Calu3 (cell line): ENCODE data around the gene C20orf202. TPM values are rescaled to one million over a fixed set of nuclear protein-coding genes. Genes with fewer than 3 reads are reported as not detected.

Experiments used
- BruUV-seq: library from RNA; stranded (reverse); fragments of 400-500 nt; replicated peaks from 2 replicates; lab custom pipeline; 2021; lab: Mats Ljungman, UMichigan
- CTCF ChIA-PET: fragments of 300-600 bp; sonication (Branson Sonifier 250); formaldehyde crosslinking; loops from one replicate; lab custom pipeline; 2022; ENCODE audit warnings: antibody characterized with exemption; lab: Charles Lee
- DNase-seq: peaks from one replicate; pipeline ENCODE4 v3.0.0; 2022
- H3K27ac Mint-ChIP-seq: one replicate; pipeline ENCODE4 v1.8.0; 2022; ENCODE audit warnings: mixed read lengths; ENCODE audit not compliant: unreplicated experiment
- H3K27me3 Mint-ChIP-seq: one replicate; pipeline ENCODE4 v1.8.0; 2022; ENCODE audit warnings: mixed read lengths; ENCODE audit not compliant: unreplicated experiment
- H3K36me3 Mint-ChIP-seq: one replicate; pipeline ENCODE4 v1.8.0; 2022; ENCODE audit warnings: mild to moderate bottlenecking, moderate library complexity, mixed read lengths; ENCODE audit not compliant: insufficient read depth, unreplicated experiment
- H3K4me1 Mint-ChIP-seq: one replicate; pipeline ENCODE4 v1.8.0; 2022; ENCODE audit warnings: mild to moderate bottlenecking, low read depth, mixed read lengths; ENCODE audit not compliant: unreplicated experiment
- H3K4me3 Mint-ChIP-seq: one replicate; pipeline ENCODE4 v1.8.0; 2022; ENCODE audit warnings: mild to moderate bottlenecking, low read depth, moderate library complexity, mixed read lengths; ENCODE audit not compliant: unreplicated experiment
- H3K9me3 Mint-ChIP-seq: one replicate; pipeline ENCODE4 v1.8.0; 2022; ENCODE audit warnings: low read depth, mixed read lengths; ENCODE audit not compliant: unreplicated experiment
- intact Hi-C: fragments of 100-400 bp; cut with micrococcal nuclease; formaldehyde crosslinking; loops from one replicate; pipeline ENCODE4 v1.10.0; 2022; ENCODE audit not compliant: unreplicated experiment
- total RNA-seq: library from RNA; stranded (reverse); gene quantifications from 2 replicates; pipeline ENCODE4 v1.2.3, GENCODE V29; 2022
- TF ChIP-seq, protein P1 (sequence below): fragments of 200-600 bp; IDR thresholded peaks from one replicate; pipeline ENCODE4 v1.8.0; 2022; ENCODE audit warnings: antibody characterized with exemption; ENCODE audit not compliant: unreplicated experiment

The C20orf202 gene
- total RNA-seq, 1 experiment from 2014 or later, result not detected

DNA sequence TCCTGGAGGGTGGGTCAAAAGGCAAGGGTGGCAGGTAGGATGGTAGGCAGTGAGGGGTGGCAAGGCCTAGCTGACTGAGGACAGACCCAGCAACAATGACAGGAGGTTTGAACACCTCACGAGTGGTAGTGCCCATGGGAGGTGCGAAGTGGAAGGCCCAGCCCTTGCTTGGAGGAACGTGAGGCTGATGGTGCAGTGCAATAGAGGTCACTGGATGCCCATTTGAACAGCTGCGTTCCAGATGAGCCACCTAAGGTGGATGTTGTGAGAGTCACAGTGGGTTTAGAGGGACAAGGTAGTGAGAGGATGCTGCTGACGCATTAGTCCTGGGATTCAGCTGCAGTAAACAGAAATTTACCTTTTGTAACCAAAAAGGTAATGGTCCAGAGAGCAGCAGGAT is 34.0 kb upstream of the C20orf202 start:
- CTCF ChIA-PET, result no interaction called here
- H3K27me3 Mint-ChIP-seq, result no peaks in the 10 kb centered on the region
- peaks cover 20% of the 10 kb centered on the region for H3K36me3 Mint-ChIP-seq
- intact Hi-C loops, result no loop called here
- H3K9me3 Mint-ChIP-seq, result no peaks in the 10 kb centered on the region
- TF ChIP-seq, protein P1, sequence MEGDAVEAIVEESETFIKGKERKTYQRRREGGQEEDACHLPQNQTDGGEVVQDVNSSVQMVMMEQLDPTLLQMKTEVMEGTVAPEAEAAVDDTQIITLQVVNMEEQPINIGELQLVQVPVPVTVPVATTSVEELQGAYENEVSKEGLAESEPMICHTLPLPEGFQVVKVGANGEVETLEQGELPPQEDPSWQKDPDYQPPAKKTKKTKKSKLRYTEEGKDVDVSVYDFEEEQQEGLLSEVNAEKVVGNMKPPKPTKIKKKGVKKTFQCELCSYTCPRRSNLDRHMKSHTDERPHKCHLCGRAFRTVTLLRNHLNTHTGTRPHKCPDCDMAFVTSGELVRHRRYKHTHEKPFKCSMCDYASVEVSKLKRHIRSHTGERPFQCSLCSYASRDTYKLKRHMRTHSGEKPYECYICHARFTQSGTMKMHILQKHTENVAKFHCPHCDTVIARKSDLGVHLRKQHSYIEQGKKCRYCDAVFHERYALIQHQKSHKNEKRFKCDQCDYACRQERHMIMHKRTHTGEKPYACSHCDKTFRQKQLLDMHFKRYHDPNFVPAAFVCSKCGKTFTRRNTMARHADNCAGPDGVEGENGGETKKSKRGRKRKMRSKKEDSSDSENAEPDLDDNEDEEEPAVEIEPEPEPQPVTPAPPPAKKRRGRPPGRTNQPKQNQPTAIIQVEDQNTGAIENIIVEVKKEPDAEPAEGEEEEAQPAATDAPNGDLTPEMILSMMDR, result no peak
- no peaks in the 10 kb centered on the region for H3K4me1 Mint-ChIP-seq
- no peak for DNase-seq
- no peak overlapping the region for H3K4me3 Mint-ChIP-seq
- BruUV-seq, result no TSS peak
- no peak overlapping the region for H3K27ac Mint-ChIP-seq

DNA sequence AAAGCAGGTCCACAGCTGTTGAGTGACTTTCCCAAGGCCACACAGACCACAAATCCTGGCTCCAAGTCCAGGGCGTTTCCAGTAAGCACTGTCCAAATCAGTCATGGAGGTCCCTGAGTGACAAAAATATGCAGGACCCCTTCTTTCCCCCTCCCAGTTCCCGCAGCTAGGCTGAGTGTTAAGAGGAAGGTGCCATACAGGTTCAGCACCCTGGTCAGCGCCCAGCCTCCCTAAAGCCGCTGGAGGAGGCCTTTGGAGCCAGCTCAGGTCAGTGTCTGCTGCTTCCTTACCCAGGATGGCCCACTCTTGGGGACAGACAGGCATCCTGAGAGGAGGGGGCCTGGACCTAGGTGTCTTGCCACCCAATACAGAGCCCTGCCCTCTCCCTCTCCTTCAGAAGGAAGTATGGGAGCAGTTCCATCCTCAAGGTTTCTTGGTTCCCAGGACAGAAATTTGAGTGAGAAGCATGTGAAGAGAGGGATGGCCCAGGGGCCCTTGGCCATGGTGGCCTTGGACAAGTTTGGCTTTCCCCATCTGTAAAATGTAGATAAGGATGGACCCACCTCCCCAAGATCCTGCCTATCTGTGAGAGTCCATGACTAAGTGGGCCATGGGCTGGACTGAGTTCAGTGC is 31.7 kb upstream of the C20orf202 start:
- intact Hi-C loops, result no loop called here
- Mint-ChIP-seq H3K27ac (no peak overlapping the region), H3K9me3 (no peaks in the 10 kb centered on the region), H3K4me1 (no peaks in the 10 kb centered on the region), H3K4me3 (no peak overlapping the region), H3K27me3 (no peaks in the 10 kb centered on the region), H3K36me3 (peaks cover 11% of the 10 kb centered on the region)
- BruUV-seq, result no TSS peak
- CTCF ChIA-PET, result no interaction called here
- DNase-seq, result peak; percentile 3
- TF ChIP-seq, protein P1, result no peak

DNA sequence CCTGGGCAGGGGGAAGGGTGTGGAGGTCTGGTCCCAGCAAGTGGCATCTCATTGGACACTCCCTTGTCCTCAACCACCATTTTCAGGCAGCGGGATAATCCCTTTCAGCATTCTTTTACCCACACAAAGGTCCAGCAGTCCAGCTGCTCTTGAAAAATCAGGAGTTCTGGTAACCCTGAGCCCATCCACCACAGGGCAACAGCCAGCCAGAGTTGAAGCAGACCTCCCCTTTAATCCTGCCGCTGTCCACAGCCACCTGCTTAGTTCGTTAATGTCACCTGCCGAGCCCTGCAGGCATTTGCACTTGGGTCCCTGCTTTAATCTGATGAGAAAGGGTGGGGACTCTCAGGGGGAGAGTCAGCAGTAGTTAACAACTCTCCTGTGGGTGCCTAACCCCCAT is 29.6 kb upstream of the C20orf202 start:
- TF ChIP-seq, protein P1, result no peak
- no peak for DNase-seq
- Mint-ChIP-seq H3K36me3 (no peaks in the 10 kb centered on the region), H3K4me3 (no peak overlapping the region), H3K9me3 (no peaks in the 10 kb centered on the region), H3K27me3 (no peaks in the 10 kb centered on the region), H3K27ac (no peak overlapping the region), H3K4me1 (no peaks in the 10 kb centered on the region)
- CTCF ChIA-PET, result no interaction called here
- no TSS peak for BruUV-seq
- intact Hi-C loops, result no loop called here

GRCh38 chr20:1174787-1175186 is 28.5 kb upstream of the C20orf202 start:
- CTCF ChIA-PET, result no interaction called here
- H3K4me3 Mint-ChIP-seq, result no peak overlapping the region
- H3K4me1 Mint-ChIP-seq, result no peaks in the 10 kb centered on the region
- no peaks in the 10 kb centered on the region for H3K27me3 Mint-ChIP-seq
- no peaks in the 10 kb centered on the region for H3K36me3 Mint-ChIP-seq
- intact Hi-C loops, result no loop called here
- no peak overlapping the region for H3K27ac Mint-ChIP-seq
- no TSS peak for BruUV-seq
- no peak for DNase-seq
- TF ChIP-seq, protein P1, result no peak
- no peaks in the 10 kb centered on the region for H3K9me3 Mint-ChIP-seq
